ENCODE measurements around the gene KLF3.

- TF ChIP-seq, protein P1, sequence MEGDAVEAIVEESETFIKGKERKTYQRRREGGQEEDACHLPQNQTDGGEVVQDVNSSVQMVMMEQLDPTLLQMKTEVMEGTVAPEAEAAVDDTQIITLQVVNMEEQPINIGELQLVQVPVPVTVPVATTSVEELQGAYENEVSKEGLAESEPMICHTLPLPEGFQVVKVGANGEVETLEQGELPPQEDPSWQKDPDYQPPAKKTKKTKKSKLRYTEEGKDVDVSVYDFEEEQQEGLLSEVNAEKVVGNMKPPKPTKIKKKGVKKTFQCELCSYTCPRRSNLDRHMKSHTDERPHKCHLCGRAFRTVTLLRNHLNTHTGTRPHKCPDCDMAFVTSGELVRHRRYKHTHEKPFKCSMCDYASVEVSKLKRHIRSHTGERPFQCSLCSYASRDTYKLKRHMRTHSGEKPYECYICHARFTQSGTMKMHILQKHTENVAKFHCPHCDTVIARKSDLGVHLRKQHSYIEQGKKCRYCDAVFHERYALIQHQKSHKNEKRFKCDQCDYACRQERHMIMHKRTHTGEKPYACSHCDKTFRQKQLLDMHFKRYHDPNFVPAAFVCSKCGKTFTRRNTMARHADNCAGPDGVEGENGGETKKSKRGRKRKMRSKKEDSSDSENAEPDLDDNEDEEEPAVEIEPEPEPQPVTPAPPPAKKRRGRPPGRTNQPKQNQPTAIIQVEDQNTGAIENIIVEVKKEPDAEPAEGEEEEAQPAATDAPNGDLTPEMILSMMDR (IDR thresholded peaks at IDR 0.05; ENCODE audit: poor library complexity): no peak
- TF ChIP-seq EZH2phosphoT487 (IDR thresholded peaks at IDR 0.05; ENCODE audit: low read depth, severe bottlenecking, unreplicated experiment): no peak
- TF ChIP-seq EZH2 (IDR thresholded peaks at IDR 0.05; ENCODE audit: borderline replicate concordance): no peak
These were observed 13.4 kb downstream of the KLF3 start for GRCh38 chr4:38677441-38677840.

All from hepatocyte (in vitro differentiated cells).